PFSK-1 (cell line): ENCODE measurements around the gene LIMS2.

Experiments
- POLR2AphosphoS5 ChIP-seq: IDR thresholded peaks from 2 replicates; pipeline ENCODE4 v1.6.1; 2012; ENCODE audit warnings: low read depth, mild to moderate bottlenecking, control low read depth, low read length, moderate library complexity
- REST ChIP-seq, 2 experiments: IDR thresholded peaks; 2 replicates each; pipeline versions ENCODE4 v1.6.1 to v1.8.0; 2011 to 2012; ENCODE audit warnings: low read depth in 2 of 2, low read length in 2 of 2, control low read depth in 1 of 2, inconsistent platforms in 1 of 2, mild to moderate bottlenecking in 1 of 2, moderate library complexity in 1 of 2; ENCODE audit not compliant: insufficient read depth in 1 of 2
- SIN3A ChIP-seq: IDR thresholded peaks from 2 replicates; pipeline ENCODE4 v1.6.1; 2012; ENCODE audit warnings: mild to moderate bottlenecking, low read length, moderate library complexity, borderline replicate concordance; ENCODE audit not compliant: insufficient read depth
- TAF1 ChIP-seq: IDR thresholded peaks from 2 replicates; pipeline ENCODE4 v1.6.1; 2012; ENCODE audit warnings: low read length, control low read depth, borderline replicate concordance; ENCODE audit not compliant: insufficient read depth

- TF ChIP-seq TAF1 = no peak
- no peak for TF ChIP-seq REST (IDR thresholded peaks at IDR 0.05; ENCODE audit: insufficient read depth in 1 of 2, low read depth in 2 of 2, low read length in 2 of 2)
- no peak for TF ChIP-seq POLR2AphosphoS5
- TF ChIP-seq SIN3A = no peak
These were observed 21.1 kb downstream of the LIMS2 start for GRCh38 chr2:127654084-127654837.
